Lower leg skin (tissue), 3 donors: ENCODE data around the gene ANK2.

Source experiments
- POLR2A ChIP-seq, 2 donors: fragments of 450-650 bp; IDR thresholded peaks; one replicate each; pipeline ENCODE4 v1.6.1; 2016 to 2017; ENCODE audit warnings: antibody characterized with exemption in 2 of 2, mild to moderate bottlenecking in 1 of 2, moderate library complexity in 1 of 2
- TF ChIP-seq, protein P1 (sequence below), 3 donors: fragments of 450-650 bp; IDR thresholded peaks; one replicate each; pipeline ENCODE4 v1.5.1; 2016; ENCODE audit warnings: antibody characterized with exemption in 3 of 3, mild to moderate bottlenecking in 3 of 3, moderate library complexity in 2 of 3

DNA sequence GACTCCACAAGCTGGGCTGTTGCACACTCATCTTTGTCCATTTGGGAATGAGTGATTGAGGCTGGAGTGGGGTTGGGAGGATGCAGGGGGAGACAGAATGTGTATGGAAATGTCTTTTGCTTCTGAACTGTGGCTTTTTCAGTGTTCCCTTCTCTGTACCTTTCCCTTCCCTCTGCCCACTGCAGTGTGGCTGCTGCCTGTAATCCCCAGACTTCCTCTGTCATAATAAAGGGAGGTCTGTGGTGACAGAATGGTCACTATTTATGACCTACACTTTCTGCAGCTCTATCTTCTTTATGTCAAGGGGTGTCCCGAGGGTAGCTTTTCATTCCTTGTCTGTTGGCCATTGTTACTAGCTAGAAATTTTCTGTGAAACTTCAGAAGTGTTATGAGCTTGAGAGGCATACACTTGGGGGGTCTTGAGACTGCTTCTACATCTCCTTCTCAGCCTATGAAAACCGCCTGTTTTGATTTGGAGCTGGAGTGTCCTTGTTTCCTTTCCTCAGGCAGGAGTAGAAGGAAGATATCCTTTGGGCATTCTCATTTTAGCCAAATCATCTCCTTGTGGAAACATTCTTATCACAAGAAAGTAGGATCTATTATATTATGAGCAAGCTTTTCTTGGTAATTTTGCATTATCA is 63.0 kb downstream of the ANK2 start:
- TF ChIP-seq, protein P1, sequence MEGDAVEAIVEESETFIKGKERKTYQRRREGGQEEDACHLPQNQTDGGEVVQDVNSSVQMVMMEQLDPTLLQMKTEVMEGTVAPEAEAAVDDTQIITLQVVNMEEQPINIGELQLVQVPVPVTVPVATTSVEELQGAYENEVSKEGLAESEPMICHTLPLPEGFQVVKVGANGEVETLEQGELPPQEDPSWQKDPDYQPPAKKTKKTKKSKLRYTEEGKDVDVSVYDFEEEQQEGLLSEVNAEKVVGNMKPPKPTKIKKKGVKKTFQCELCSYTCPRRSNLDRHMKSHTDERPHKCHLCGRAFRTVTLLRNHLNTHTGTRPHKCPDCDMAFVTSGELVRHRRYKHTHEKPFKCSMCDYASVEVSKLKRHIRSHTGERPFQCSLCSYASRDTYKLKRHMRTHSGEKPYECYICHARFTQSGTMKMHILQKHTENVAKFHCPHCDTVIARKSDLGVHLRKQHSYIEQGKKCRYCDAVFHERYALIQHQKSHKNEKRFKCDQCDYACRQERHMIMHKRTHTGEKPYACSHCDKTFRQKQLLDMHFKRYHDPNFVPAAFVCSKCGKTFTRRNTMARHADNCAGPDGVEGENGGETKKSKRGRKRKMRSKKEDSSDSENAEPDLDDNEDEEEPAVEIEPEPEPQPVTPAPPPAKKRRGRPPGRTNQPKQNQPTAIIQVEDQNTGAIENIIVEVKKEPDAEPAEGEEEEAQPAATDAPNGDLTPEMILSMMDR (IDR thresholded peaks at IDR 0.05) = no peak
- TF ChIP-seq POLR2A (IDR thresholded peaks at IDR 0.05) = no peak
